IPS DF 6.9 (cell line): ENCODE data around the gene VAV2.

Source experiments
- DNase-seq: peaks from one replicate; pipeline ENCODE4 v3.0.0-alpha.2; 2013; ENCODE audit warnings: low read depth, low spot score
- H3K27ac ChIP-seq: one replicate; pipeline ENCODE4 v1.5.1; 2013; ENCODE audit warnings: low read length, control low read depth
- H3K27me3 ChIP-seq: 2 replicates; pipeline ENCODE4 v1.6.1; 2013; ENCODE audit warnings: mild to moderate bottlenecking, low read length; ENCODE audit not compliant: control insufficient read depth, insufficient read depth
- H3K36me3 ChIP-seq: 2 replicates; pipeline ENCODE4 v1.6.1; 2013; ENCODE audit warnings: low read length; ENCODE audit not compliant: control insufficient read depth, insufficient read depth
- H3K4me1 ChIP-seq: 2 replicates; pipeline ENCODE4 v1.6.1; 2013; ENCODE audit warnings: low read length; ENCODE audit not compliant: control insufficient read depth, insufficient read depth
- H3K4me3 ChIP-seq: 2 replicates; pipeline ENCODE4 v1.5.1; 2013; ENCODE audit warnings: mild to moderate bottlenecking, low read length
- H3K9me3 ChIP-seq: 2 replicates; pipeline ENCODE4 v1.6.1; 2013; ENCODE audit warnings: low read length, inconsistent platforms; ENCODE audit not compliant: control insufficient read depth, insufficient read depth
- WGBS: extraction: QIAGEN DNeasy Blood & Tissue Kit; methylation state at CpG from one replicate; pipeline ENCODE4 v1.1.7; 2013; ENCODE audit warnings: mixed read lengths, missing lambda C conversion rate; ENCODE audit not compliant: insufficient read length, insufficient coverage; 5-methylcytosine and 5-hydroxymethylcytosine counted together

The VAV2 gene

DNA sequence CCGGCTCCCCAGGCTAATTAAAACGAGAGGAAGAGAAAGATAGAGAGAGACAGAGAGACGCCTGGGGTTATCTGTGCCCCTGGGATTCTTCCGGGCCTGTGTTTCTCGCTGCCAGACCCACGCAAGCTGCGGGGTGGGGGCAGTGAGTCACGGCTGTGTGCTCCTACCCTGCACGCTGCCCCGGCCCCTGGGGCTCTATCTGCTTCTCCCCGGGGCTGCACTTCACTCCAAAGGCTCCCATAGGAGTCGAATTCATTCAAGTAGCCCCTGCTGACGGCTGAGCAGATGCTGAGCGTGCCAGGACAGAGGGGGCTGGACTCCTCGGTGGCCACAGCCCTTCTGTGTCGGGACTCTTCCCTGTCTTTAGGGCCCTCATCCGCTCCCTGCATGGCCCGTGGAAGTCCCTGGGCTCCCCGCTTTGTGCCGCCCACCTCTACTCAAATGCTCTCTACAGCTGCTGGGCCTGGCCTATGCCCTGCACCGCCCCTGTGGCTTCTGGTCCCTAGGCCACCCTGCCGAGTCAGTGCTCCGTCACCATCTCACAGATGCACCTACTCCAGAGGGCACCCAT is 276.7 kb downstream of the VAV2 start:
- no peak for DNase-seq
- no peaks in the 10 kb centered on the region for H3K27me3 ChIP-seq
- no peak overlapping the region for H3K27ac ChIP-seq
- no peaks in the 10 kb centered on the region for H3K9me3 ChIP-seq
- no CpG with 5 or more reads among the region's 23 CpGs for WGBS
- 0 out of 2 replicates have a peak, but pooled peaks cover 3% of the 10 kb centered on the region for H3K4me1 ChIP-seq
- H3K36me3 ChIP-seq = no peaks in the 10 kb centered on the region; the same call in 1 of the 2 replicates
- no peak overlapping the region for H3K4me3 ChIP-seq

DNA sequence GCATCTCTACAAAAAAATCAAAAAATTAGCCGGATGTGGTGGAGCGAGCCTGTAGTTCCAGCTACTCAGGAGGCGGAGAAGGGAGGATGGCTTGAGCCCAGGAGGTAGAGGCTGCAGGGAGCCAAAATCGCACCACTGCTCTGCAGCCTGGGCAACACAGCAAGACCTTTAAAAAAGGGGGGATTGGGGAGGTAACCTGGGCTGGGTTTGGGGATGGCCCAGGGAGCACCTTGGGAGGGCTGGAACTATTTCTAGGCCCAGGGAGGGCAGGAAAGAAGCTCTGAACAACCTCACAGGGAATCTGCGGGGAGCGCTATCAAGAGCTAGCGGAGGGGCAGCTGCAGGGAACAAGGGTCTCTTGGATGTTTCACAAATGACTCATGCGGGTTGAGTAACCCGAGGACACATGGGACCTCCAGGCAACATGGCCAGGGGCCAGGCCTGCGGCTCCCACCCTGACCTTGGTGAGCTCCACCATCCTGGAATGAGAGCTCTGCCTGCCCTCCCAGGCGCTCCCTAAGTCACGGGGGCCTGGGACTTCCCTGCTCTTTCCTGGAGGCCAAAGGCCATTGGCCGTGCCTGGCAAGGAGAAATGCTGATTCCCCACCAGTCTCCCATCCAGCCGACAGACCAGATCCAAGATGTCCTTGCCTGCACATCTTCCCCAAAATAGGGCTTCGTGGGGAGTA is 277.4 kb downstream of the VAV2 start:
- H3K4me1 ChIP-seq = 0 out of 2 replicates have a peak, but pooled peaks cover 3% of the 10 kb centered on the region
- H3K27me3 ChIP-seq = no peaks in the 10 kb centered on the region
- no peak for DNase-seq
- no peak overlapping the region for H3K4me3 ChIP-seq
- H3K9me3 ChIP-seq = no peaks in the 10 kb centered on the region
- no peaks in the 10 kb centered on the region; the same call in 1 of the 2 replicates for H3K36me3 ChIP-seq
- no peak overlapping the region for H3K27ac ChIP-seq
- no CpG with 5 or more reads among the region's 15 CpGs for WGBS

DNA sequence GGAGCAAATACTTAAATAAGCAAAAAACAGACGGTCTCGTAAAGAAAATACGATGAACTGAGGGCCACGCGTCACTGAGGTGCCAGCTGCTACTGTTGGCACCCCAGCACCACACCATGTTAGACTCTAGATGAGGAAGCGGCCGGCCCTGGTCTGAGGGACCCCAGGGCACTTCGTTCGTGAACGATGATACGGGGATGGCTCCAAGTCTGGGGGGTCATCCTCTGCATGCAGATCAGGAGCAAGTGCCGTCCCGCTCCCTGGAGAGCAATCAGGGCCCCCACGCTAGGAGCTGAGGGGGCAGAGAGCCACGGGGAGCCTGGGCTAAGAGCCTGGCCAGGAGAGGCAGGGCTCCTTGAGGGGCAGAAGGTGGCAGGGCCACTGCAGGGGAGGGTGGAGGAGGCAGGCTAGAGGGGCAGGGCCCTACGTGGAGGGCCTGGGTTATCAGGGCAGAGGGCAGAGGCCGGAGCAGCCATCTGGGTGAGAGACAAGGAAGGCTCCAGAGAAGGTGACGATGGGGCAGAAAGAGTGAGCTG is 278.1 kb downstream of the VAV2 start:
- Histone ChIP-seq H3K9me3 (no peaks in the 10 kb centered on the region), H3K27ac (no peak overlapping the region), H3K27me3 (no peaks in the 10 kb centered on the region), H3K4me1 (0 out of 2 replicates have a peak, but pooled peaks cover 3% of the 10 kb centered on the region), H3K36me3 (no peaks in the 10 kb centered on the region; the same call in 1 of the 2 replicates), H3K4me3 (no peak overlapping the region)
- WGBS = no CpG with 5 or more reads among the region's 18 CpGs
- no peak for DNase-seq

DNA sequence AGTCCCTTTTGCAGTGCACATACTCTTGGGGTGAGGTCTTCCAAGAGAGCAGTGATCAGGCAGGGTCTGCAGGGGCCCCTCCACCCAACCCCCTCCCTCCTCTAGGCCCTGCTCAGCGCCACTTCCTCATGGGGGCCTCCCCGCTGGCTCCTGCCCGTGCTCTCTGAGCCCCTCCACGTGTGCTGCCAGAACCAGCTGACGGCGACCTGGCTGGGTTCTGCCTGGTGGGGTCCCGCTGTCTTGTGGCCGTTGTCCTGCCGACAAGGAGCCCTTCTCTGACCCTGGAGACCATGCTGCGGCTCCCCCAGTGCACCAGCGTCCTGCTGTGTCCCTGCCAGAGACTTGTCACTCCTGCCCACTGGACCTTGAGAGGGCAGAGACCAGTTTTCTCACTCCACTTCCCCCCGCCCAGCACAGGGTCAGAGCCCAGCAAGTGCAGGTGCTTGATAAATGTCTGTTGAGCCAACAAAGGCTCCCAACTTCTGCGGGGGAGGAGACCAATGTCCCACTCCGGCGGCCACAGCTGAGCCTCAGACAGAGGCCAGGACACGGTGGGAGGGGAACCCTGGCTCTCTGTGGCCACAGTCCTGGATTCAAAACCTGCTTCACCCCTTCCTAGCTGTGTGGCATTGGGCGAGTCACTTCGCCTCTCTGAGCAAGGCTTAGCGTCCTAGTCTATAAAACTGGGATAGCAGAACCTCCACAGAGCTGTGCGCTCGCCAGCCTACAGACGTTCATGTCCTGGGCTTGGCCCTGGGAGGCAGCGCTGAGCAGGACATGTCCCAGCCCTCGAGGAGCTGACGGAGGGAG is 278.8 kb downstream of the VAV2 start:
- Histone ChIP-seq H3K9me3 (no peaks in the 10 kb centered on the region), H3K27ac (no peak overlapping the region), H3K27me3 (no peaks in the 10 kb centered on the region), H3K36me3 (no peaks in the 10 kb centered on the region; the same call in 1 of the 2 replicates), H3K4me3 (no peak overlapping the region), H3K4me1 (0 out of 2 replicates have a peak, but pooled peaks cover 3% of the 10 kb centered on the region)
- no CpG with 5 or more reads among the region's 25 CpGs for whole genome bisulfite sequencing
- no peak for DNase-seq

DNA sequence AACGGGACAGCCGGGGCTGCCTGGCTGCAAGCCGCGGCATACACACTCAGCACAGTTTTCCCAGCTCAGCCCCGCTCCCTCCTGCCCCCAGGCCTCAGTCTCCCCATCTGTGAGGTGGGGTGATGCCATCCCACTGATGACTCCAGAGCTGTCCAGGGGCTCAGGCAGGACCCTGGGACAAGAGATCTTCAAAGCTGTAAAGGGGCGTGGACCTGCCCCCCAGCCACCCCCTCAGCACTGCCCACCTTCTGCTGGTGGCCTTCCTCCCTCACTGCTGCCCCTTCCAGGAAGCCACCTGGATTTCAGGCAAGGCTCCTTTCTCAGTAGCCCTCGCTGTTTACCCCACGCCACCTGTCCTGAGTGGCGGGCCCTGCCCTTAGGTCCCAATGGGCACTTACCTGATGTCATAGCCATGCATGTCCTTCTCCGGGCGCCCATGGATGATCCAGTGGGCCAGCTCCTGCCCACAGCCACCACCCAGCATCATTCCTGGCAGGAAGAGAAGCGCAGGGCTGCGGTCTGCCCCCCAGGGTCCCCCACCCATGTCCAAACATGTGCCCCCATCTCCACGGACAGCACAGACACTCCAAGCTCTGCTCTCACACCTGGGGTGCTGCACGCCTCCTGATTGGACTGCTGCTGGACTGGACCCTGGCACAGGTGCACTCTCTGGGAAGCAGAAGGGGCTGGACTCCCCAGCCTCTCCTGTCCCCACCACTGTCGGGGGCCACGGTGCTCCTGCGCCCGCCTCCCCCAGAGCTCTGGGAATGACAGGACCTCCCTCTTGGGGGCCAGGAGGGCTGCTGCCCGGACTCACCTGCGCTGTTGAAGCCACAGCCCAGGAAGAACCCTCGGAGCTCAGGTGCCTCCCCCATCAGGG is 279.7 kb downstream of the VAV2 start:
- Histone ChIP-seq H3K9me3 (no peaks in the 10 kb centered on the region), H3K4me1 (0 out of 2 replicates have a peak, but pooled peaks cover 3% of the 10 kb centered on the region), H3K36me3 (no peaks in the 10 kb centered on the region; the same call in 1 of the 2 replicates), H3K27me3 (no peaks in the 10 kb centered on the region), H3K4me3 (no peak overlapping the region), H3K27ac (no peak overlapping the region)
- no peak for DNase-seq
- no CpG with 5 or more reads among the region's 22 CpGs for WGBS
